Stimulated activated naive CD8-positive, alpha-beta T cell treated with anti-CD3 and anti-CD28 coated beads, Interleukin-15, Interleukin-2, amounts not matched to agents 100 ng/mL and 50 ng/mL, for 24 hours (primary cell): Measurements from ENCODE around the gene LASP1.
"Not testable (repeated sequence)": the region's sequence is repeated elsewhere in the genome, so short reads cannot be mapped to it uniquely, and the experiment has no call there.

Experiments
- H3K27ac Mint-ChIP-seq: one replicate; pipeline ENCODE4 v1.8.0; 2021; ENCODE audit warnings: mild to moderate bottlenecking, mixed read lengths
- H3K27me3 Mint-ChIP-seq: one replicate; pipeline ENCODE4 v1.8.0; 2021; ENCODE audit warnings: mixed read lengths
- H3K36me3 Mint-ChIP-seq: one replicate; pipeline ENCODE4 v1.8.0; 2021; ENCODE audit warnings: low read depth, mixed read lengths
- H3K4me1 Mint-ChIP-seq: one replicate; pipeline ENCODE4 v1.8.0; 2021; ENCODE audit warnings: low read depth, mixed read lengths
- H3K4me3 Mint-ChIP-seq: one replicate; pipeline ENCODE4 v1.8.0; 2021; ENCODE audit warnings: mild to moderate bottlenecking, mixed read lengths
- H3K9me3 Mint-ChIP-seq: one replicate; pipeline ENCODE4 v1.8.0; 2021; ENCODE audit warnings: mixed read lengths

The LASP1 gene

DNA sequence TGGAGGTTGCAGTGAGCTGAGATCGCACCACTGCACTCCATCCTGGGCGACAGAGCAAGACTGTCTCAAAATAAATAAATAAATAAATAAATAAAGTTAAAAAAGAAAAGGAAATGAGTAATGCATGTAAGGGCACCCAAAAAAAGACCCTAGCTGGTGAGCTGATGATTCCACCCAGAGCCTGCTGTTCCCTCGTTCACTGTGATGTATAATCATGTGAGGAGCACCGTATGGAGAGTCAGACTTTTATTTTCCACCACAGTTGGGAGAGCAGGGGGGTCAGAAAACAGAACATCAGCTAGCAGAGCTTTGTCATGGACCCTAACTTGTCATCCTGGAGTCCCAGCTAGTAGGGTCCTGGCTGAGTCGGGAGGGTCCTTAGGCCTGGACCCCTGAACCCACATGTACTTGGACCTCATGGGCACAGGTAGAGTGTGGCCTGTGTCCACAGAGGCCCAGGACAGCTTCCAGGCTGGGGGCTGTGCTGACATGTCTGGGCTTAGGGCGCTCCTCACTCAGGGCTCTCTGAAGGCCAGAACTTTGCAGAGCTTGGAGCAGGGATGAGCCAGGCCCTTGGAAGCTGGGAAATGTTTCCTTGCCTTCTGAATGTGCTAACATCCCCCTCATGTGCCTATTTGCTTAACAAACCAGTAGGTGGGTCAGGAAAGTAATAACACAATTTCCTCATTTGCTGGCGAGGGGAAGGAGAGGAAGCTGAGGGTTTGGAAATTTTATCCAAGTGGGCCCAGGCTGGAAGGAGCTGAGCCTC, 36.8 kb downstream of the LASP1 start:
- Mint-ChIP-seq H3K4me3 (no peak overlapping the region), H3K36me3 (peaks cover 30% of the 10 kb centered on the region), H3K9me3 (no peaks in the 10 kb centered on the region), H3K27ac (peak overlapping the region; percentile 59), H3K4me1 (peaks cover 50% of the 10 kb centered on the region), H3K27me3 (no peaks in the 10 kb centered on the region)

GRCh38 chr17:38907930-38908675, 38.2 kb downstream of the LASP1 start:
- peaks cover 44% of the 10 kb centered on the region for H3K4me1 Mint-ChIP-seq
- peak overlapping the region; percentile 23 for H3K4me3 Mint-ChIP-seq
- peaks cover 24% of the 10 kb centered on the region for H3K36me3 Mint-ChIP-seq

DNA sequence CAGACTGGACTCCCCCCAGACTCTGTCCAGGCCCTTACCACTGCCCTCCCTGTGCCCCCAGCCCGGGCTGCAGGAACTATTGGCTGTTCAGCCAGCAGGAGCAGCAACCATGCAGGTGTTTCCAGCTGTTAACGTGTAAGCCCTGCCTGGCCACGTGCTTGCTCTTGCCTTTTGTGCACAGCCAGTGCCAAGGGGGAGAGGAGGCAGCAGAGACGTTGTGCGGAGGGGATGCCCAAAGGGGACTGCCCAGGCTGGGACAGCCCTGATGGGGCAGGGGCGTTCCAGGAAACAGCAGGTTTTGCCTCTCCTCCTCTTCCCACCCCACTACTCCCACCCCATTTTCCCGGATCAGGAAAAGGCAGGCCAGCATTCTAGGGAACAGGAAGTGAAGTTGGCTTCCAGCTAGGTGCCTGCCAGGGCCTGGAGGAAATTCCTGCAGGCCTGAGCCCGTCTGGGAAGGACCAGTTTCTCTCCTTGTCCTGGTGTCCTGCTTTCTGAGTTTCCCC, 38.9 kb downstream of the LASP1 start:
- no peaks in the 10 kb centered on the region for H3K27me3 Mint-ChIP-seq
- peak overlapping the region; percentile 23 for H3K4me3 Mint-ChIP-seq
- H3K36me3 Mint-ChIP-seq: peaks cover 23% of the 10 kb centered on the region
- H3K4me1 Mint-ChIP-seq: peaks cover 44% of the 10 kb centered on the region
- no peaks in the 10 kb centered on the region for H3K9me3 Mint-ChIP-seq
- H3K27ac Mint-ChIP-seq: peak overlapping the region; percentile 21

More at GRCh38 chr17:38907930-38908675, 38.2 kb downstream of the LASP1 start:
- no peaks in the 10 kb centered on the region for H3K9me3 Mint-ChIP-seq
- peak overlapping the region; percentile 59 for H3K27ac Mint-ChIP-seq
- no peaks in the 10 kb centered on the region for H3K27me3 Mint-ChIP-seq

DNA sequence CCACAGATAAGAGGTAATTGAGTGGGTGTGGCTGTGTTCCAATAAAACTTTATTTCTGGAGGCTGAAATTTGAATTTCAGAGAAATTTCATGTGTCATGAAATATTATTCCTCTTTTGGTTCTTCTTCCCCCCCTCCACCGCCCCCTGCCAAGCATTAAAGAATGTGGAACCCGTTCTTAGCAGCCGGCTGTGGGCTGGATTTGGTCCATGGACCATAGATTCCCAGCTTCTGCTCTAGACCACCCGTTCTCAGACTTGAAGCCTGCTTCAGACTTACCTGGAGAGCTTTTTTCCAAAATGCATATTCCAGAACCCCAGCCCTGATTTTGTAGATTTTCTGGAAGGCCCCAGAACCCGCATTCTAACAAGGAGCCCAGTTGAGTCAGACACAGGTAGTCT, 40.5 kb downstream of the LASP1 start:
- H3K4me1 Mint-ChIP-seq: peaks cover 42% of the 10 kb centered on the region
- H3K9me3 Mint-ChIP-seq: no peaks in the 10 kb centered on the region
- peaks cover 16% of the 10 kb centered on the region for H3K36me3 Mint-ChIP-seq
- H3K27me3 Mint-ChIP-seq: no peaks in the 10 kb centered on the region
- H3K27ac Mint-ChIP-seq: no peak overlapping the region
- no peak overlapping the region for H3K4me3 Mint-ChIP-seq

- Mint-ChIP-seq H3K36me3 (peaks cover 19% of the 10 kb centered on the region), H3K27ac (peak overlapping the region; percentile 11), H3K27me3 (no peaks in the 10 kb centered on the region), H3K4me1 (peaks cover 33% of the 10 kb centered on the region), H3K4me3 (no peak overlapping the region), H3K9me3 (no peaks in the 10 kb centered on the region)
These were observed 41.3 kb downstream of the LASP1 start for GRCh38 chr17:38911081-38911730.

GRCh38 chr17:38911731-38912081, 41.8 kb downstream of the LASP1 start:
- peaks cover 19% of the 10 kb centered on the region for H3K36me3 Mint-ChIP-seq
- H3K27ac Mint-ChIP-seq: peak overlapping the region; percentile 11
- H3K4me1 Mint-ChIP-seq: peaks cover 28% of the 10 kb centered on the region
- not testable (repeated sequence) for H3K9me3 Mint-ChIP-seq, H3K27me3 Mint-ChIP-seq, H3K4me3 Mint-ChIP-seq

DNA sequence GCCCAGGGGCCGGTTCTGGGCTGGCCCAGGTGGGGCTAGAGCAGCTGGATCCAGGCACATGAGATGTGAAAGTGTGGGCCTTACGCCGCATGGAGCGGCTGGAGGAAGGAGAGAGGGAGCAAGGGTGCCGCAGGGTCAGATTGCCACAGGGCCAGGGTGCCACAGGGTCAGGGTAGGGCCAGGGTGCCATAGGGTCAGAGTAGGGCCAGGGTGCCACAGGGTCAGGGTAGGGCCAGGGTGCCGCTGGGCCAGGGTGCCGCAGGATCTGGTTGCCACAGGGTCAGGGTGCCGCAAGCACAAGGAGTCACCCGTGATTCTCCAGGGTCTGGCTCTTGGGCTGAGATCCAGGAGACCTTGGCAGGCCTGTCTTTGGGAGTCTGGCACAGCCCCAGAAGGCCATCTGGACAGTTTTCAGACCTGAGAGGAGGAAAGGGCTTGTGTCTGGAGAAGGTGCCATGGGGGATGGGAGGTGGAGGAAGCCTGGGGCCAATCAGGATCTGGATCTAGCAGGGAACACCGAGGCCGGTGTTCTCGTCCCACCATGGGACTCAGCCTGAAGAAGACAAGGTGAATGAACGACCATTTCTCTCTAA, 42.5 kb downstream of the LASP1 start:
- Mint-ChIP-seq H3K27ac (no peak overlapping the region), H3K4me1 (peaks cover 23% of the 10 kb centered on the region), H3K9me3 (no peaks in the 10 kb centered on the region), H3K4me3 (no peak overlapping the region), H3K27me3 (no peaks in the 10 kb centered on the region), H3K36me3 (peaks cover 25% of the 10 kb centered on the region)

DNA sequence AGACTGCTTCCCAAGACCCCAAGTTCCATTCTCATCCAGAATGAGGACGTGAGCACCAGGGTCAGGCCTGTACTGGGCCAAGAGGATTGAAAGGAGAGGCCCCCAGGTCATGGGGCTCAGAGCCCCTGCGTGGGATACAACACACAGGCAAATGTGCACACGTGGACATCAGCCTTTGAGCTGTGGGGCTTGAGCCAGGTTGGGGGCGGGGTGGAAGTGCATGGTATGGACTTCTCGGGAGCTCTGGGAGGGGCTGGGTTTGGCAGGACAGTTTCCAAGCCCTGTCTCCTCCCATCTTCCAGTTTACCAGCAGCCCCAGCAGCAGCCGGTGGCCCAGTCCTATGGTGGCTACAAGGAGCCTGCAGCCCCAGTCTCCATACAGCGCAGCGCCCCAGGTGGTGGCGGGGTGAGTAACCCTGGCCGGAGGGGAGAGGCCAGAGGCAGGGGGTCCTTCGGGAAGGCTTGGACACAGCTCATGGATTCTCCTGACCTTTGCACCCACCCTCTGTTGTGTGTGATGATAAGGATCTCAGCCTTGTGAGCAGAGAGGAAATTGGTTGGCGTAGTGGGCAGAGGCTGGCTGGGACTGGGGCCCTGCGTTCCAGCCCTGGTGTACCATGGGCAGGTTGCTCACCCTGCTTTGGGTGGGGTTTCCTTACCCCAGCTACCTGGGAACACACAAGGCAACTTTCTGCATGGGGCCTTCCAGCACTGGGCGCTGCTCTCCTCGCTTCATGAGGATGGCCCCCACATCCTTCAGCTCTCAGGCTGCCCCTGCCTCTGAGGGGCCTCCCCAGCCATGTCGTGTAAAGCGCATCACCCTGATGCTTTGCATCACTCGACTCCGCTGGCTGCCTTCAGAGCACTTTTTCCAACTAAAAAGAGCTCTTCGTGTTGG, 45.1 kb downstream of the LASP1 start:
- Mint-ChIP-seq H3K4me3 (no peak overlapping the region), H3K9me3 (no peaks in the 10 kb centered on the region), H3K4me1 (peaks cover 12% of the 10 kb centered on the region)

DNA sequence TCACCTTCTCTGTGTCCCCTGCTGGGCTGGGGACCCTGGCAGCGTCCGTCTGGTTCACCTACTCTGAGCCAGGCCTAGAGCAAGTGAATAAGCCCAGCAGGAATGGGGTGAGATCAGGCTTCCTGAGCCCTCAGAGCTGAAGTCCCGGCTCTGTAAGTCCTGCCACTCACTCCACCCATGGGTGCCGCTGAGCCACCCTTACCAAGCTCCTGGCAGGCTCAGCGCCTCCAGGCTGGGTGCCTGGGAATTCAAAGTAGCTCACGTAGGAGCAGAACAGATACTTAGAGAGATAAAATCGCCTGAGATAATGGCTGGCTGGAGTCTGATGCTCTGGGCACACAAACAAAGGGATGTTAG, 45.8 kb downstream of the LASP1 start:
- Mint-ChIP-seq H3K27ac (peak overlapping the region; percentile 10), H3K27me3 (no peaks in the 10 kb centered on the region), H3K36me3 (peaks cover 45% of the 10 kb centered on the region), H3K9me3 (no peaks in the 10 kb centered on the region), H3K4me3 (no peak overlapping the region), H3K4me1 (peaks cover 17% of the 10 kb centered on the region)

More for the DNA sequence above, 45.1 kb downstream of the LASP1 start:
- Mint-ChIP-seq H3K36me3 (peaks cover 45% of the 10 kb centered on the region), H3K27me3 (no peaks in the 10 kb centered on the region), H3K27ac (no peak overlapping the region)

- Mint-ChIP-seq H3K4me3 (no peak overlapping the region), H3K27me3 (no peaks in the 10 kb centered on the region), H3K9me3 (no peaks in the 10 kb centered on the region), H3K4me1 (peaks cover 25% of the 10 kb centered on the region), H3K27ac (no peak overlapping the region), H3K36me3 (peaks cover 45% of the 10 kb centered on the region)
These were observed 46.9 kb downstream of the LASP1 start for GRCh38 chr17:38916771-38917170.

GRCh38 chr17:38917259-38917658, 47.4 kb downstream of the LASP1 start:
- Mint-ChIP-seq H3K27ac (no peak overlapping the region), H3K4me1 (peaks cover 29% of the 10 kb centered on the region), H3K27me3 (no peaks in the 10 kb centered on the region), H3K9me3 (no peaks in the 10 kb centered on the region), H3K36me3 (peaks cover 45% of the 10 kb centered on the region), H3K4me3 (no peak overlapping the region)

- peak overlapping the region; percentile 11 for H3K27ac Mint-ChIP-seq
These were observed 48.5 kb downstream of the LASP1 start for GRCh38 chr17:38918129-38918913.

GRCh38 chr17:38918916-38919315, 49.1 kb downstream of the LASP1 start:
- Mint-ChIP-seq H3K36me3 (peaks cover 40% of the 10 kb centered on the region), H3K27me3 (no peaks in the 10 kb centered on the region), H3K4me1 (peaks cover 27% of the 10 kb centered on the region), H3K9me3 (no peaks in the 10 kb centered on the region), H3K4me3 (no peak overlapping the region), H3K27ac (peak overlapping the region; percentile 11)

More at GRCh38 chr17:38918129-38918913, 48.5 kb downstream of the LASP1 start:
- Mint-ChIP-seq H3K27me3 (no peaks in the 10 kb centered on the region), H3K4me3 (no peak overlapping the region), H3K36me3 (peaks cover 43% of the 10 kb centered on the region), H3K9me3 (no peaks in the 10 kb centered on the region), H3K4me1 (peaks cover 26% of the 10 kb centered on the region)
